NCI-H748 treated with DMSO at 0.1 percent for 48 hours (cell line): ENCODE results near the gene INTS15.
"Not testable (repeated sequence)": the region's sequence is repeated elsewhere in the genome, so short reads cannot be mapped to it uniquely, and the experiment has no call there.

Experiments
- DNase-seq: peaks from one replicate; lab custom pipeline; 2025; lab: John Stamatoyannopoulos, UW

Gene INTS15

DNA sequence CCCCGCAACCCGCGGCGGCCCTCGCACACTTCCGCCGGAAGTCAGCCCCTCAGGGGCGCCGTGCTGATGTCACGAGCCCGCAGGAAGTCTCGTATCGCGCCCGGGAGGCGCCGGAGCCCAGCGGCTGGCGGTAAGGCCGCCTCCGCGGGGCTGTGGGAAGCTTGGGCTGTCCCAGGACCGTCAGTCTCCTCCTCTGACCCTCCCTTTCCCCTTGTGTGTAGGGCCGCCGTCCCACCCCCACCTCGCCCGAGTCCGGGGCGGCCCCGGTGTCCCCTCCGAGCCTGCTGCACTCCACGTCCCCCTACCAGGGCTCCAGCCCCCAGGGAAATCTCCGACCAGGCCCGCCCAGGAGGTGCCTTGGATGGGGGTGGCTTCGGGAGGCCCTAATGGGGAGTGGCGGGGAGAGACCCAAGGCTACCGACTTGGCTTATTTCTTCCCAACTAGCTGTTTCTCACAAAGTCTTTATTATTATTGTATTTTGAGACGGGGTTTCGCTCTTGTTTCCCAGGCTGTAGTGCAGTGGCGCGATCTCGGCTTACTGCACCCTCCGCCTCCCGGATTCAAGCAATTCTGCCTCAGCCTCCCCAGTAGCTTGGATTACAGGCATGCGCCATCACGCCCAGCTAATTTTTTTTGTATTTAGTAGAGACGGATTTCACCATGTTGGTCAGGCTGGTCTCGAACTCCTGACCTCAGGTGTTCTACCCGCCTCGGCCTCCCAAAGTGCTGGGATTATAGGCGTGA is 12.3 kb upstream of the INTS15 start, which contains the start of gene ZDHHC4:
TSS of gene ZDHHC4 (plus strand) at position 86 of the 745 bp plus-strand sequence. CDS start 3,108 bp downstream, outside the sequence.
- peak; percentile 69 for DNase-seq

DNA sequence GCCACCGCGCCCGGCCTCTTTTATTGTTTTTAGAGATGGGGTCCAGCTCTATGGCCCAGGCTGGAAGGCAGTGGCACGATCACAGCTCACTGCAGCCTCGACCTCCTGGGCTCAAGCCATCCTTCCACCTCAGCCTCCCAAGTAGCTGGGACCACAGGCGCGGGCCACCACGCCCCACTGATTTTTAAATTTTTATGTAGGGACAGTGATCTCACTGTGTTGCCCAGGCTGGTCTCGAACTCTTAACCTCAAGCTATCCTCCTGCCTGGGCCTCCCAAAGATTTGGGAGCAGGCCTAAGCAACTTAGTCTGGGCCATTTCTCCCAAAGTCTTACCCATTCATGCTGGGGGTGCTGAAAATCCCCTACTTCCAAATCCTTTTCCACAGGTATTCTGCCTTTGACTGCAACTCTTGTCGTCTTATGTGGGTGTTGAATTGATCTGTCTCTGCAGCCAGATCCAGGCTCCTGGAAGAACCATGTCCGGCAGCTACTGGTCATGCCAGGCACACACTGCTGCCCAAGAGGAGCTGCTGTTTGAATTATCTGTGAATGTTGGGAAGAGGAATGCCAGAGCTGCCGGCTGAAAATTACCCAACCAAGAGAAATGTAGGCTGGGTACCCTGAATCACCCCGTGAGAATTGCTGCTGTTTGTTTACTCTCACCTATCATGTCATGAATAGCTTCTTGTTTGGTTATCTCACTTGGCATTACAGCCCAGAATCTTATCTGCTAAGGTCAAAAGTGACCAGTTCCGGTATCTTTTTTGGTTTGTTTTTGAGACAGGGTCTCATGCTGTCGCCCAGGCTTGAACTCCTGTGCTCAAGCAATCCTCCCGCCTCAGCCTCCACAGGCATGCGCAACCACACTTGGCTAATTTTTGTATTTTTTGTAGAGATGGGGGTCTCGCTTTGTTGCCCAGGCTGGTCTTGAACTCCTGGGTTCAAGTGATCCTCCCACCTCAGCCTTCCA is 11.4 kb upstream of the INTS15 start:
- no peak for DNase-seq

- DNase-seq, result no peak
These were observed 10.4 kb upstream of the INTS15 start for GRCh38 chr7:6579446-6579845.

GRCh38 chr7:6585746-6586432 is 3.9 kb upstream of the INTS15 start:
- DNase-seq, result not testable (repeated sequence)

- DNase-seq, result no peak
These were observed 1.3 kb upstream of the INTS15 start for GRCh38 chr7:6588566-6588965.

DNA sequence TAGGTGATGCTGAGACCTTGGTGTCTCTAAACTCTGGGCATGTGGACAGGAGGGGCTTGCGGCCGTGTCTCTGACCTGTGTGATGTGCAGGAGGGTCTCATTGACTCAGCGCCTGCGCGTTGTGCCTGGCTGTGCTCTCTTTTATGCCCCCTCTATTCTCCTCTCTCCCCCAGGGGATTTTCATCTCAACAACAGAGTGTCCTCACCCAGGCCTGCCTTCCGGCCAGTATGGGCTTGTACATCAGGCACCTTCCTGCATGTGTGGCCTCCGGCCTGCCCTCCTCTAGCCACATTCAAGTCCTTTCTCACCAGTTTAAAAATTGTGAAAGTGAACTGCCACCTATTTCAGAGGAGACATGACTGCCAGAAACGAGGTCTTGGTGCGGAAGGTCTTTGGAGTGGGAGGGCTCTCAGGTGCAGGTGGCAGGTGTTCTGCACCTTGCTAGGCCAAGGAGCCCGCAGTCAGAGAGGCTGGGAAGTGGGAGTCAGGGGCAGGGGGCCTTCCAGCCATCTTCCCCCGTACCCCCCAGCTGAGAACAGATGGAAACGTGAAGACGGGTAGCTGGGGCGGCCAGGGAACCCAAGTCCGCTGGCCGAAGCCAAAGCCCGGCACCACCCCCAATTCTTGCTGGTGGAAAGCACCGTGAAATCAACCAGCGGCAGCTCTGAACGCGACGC is 531 bp upstream of the INTS15 start:
- DNase-seq, result no peak

GRCh38 chr7:6590645-6591110 is 857 bp downstream of the INTS15 start:
- no peak for DNase-seq

- no peak for DNase-seq
These were observed 10.3 kb downstream of the INTS15 start for GRCh38 chr7:6600093-6600492.

- no peak for DNase-seq
These were observed 14.6 kb downstream of the INTS15 start for GRCh38 chr7:6604458-6604857.

GRCh38 chr7:6606866-6607583 is 17.2 kb downstream of the INTS15 start:
- no peak for DNase-seq

DNA sequence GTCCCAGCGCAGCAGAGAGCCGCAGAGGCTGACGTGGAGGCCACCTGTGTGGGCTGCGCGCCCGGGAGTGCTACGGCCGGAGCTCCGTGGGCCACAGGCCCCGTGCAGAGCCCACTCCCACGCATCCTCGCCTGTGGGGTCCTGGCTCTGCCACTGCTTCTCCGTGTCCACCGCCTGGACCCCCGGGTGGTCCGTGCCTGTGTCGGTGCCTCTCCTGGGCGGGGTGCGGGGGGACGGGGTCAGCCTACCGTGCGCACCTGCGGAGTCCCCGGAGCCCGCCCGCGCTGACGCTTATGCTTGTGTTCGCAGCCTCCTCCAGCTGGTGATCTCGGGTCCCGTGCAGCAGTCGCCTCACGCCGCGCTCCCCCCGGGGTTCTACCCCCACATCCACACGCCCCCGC is 17.8 kb downstream of the INTS15 start:
- no peak for DNase-seq

- no peak for DNase-seq
These were observed 18.3 kb downstream of the INTS15 start for GRCh38 chr7:6608081-6608480.

DNA sequence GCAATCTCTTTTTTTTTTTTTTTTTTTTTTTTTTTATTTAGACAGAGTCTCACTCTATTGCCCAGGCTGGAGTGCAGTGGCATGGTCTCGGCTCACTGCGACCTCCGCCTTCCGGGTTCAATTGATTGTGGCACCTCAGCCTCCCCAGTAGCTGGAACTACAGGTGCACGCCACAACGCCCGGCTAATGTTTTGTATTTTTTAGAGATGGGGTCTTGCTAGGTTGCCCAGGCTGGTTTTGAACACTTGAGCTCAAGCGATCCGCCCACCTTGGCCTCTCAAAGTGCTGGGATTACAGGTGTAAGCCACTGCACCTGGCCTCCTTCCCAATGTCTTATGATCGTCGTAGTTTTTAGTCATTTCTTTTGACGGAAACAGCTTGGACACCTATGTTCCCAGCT is 19.0 kb downstream of the INTS15 start:
- DNase-seq, result no peak

DNA sequence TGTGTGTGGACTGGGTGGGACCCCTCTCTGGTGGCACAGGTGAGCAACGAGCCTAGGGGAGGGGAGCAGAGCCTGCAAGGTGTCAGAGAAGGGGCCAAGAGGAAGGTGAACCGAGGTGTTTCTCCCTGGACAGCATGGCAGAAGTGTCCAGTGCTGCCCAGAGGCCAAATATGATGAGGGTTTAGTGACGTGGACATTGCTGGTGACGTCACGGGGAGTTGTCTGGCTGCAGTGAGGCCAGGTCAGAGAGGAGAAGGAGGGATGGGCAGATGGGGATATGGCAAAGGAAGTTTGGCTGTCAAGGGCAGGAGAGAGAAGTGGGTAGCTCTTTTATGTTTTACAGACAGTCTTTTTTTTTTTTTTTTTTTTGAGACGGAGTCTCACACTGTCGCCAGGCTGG is 23.0 kb downstream of the INTS15 start:
- DNase-seq, result no peak

- no peak for DNase-seq
These were observed 23.9 kb downstream of the INTS15 start for GRCh38 chr7:6613706-6614105.

- no peak for DNase-seq
These were observed 25.3 kb downstream of the INTS15 start, which contains the start of gene ZNF853 for GRCh38 chr7:6614953-6615722. ZNF853 (plus strand) TSS chr7:6615610; CDS start chr7:6616175, 565 bp downstream.

GRCh38 chr7:6615723-6616555 is 26.1 kb downstream of the INTS15 start:
- peak; percentile 45 for DNase-seq

- DNase-seq, result no peak
These were observed 27.2 kb downstream of the INTS15 start for GRCh38 chr7:6616854-6617643.
